ENCODE data around the gene MTUS2. TPM values are rescaled to one million over a fixed set of nuclear protein-coding genes. Genes with fewer than 3 reads are reported as not detected.

MTUS2 gene
- total and polyA plus RNA-seq, 2 experiments from 2014 or later: 0.27 to 0.38 TPM

- H2AFZ ChIP-seq: no peak overlapping the region
- H3K27me3 ChIP-seq (ENCODE audit: insufficient read depth): no peaks in the 10 kb centered on the region
- H3K36me3 ChIP-seq (ENCODE audit: insufficient read depth): no peaks in the 10 kb centered on the region; the same call in 1 of the 2 replicates
- H3K4me2 ChIP-seq: no peak overlapping the region
- H3K36me3 Mint-ChIP-seq (ENCODE audit: low read depth): peaks cover 35% of the 10 kb centered on the region
- ATAC-seq: no peak
- no peak overlapping the region for H3K27ac ChIP-seq (ENCODE audit: low read depth)
- no peak overlapping the region for H3K27ac Mint-ChIP-seq
- TF ChIP-seq ZNF331 (CRISPR knock-in tag; IDR thresholded peaks at IDR 0.05; ENCODE audit: low read depth) (no peak), CREB1 (CRISPR knock-in tag; IDR thresholded peaks at IDR 0.05; ENCODE audit: low read depth) (no peak), ZNF114 (CRISPR knock-in tag; IDR thresholded peaks at IDR 0.05) (no peak), ZNF462 (CRISPR knock-in tag; IDR thresholded peaks at IDR 0.05) (no peak), REST (IDR thresholded peaks at IDR 0.05; ENCODE audit: unreplicated experiment) (no peak), ETS1 (IDR thresholded peaks at IDR 0.05) (no peak)
- H3K27me3 Mint-ChIP-seq (ENCODE audit: insufficient read depth, low read depth, poor library complexity): peaks cover 4% of the 10 kb centered on the region
- no peaks in the 10 kb centered on the region for H3K4me1 Mint-ChIP-seq
- no peak overlapping the region for H3K4me3 Mint-ChIP-seq
- DNase-seq (ENCODE audit: low spot score): no peak
- no peaks in the 10 kb centered on the region for H3K4me1 ChIP-seq (ENCODE audit: insufficient read depth)
- H3K4me3 ChIP-seq: no peak overlapping the region
- H3K9me3 Mint-ChIP-seq: peaks cover 58% of the 10 kb centered on the region
- H3K9me2 ChIP-seq (ENCODE audit: insufficient read depth): no peaks in the 10 kb centered on the region
- no peaks in the 10 kb centered on the region for H3K79me2 ChIP-seq (replicated peaks; ENCODE audit: insufficient read depth)
- H3F3A ChIP-seq (replicated peaks; ENCODE audit: low read depth): no peaks in the 10 kb centered on the region
- H4K20me1 ChIP-seq (replicated peaks; ENCODE audit: insufficient read depth): no peaks in the 10 kb centered on the region
These were observed 402.3 kb downstream of the MTUS2 start for GRCh38 chr13:29222458-29222857.
